Neural progenitor cell (in vitro differentiated cells): ENCODE data around the gene STAT3. TPM values are rescaled to one million over a fixed set of nuclear protein-coding genes. Genes with fewer than 3 reads are reported as not detected.

Experiments used
- DNase-seq: peaks from one replicate; pipeline ENCODE4 v3.0.0-alpha.2; 2016; ENCODE audit warnings: low spot score
- H2AFZ ChIP-seq: fragments of 200-600 bp; sonication (generic); replicated peaks from 2 replicates; pipeline ENCODE4 v1.6.1; 2016; ENCODE audit warnings: antibody characterized with exemption
- H3F3A ChIP-seq: fragments of 200-600 bp; sonication (generic); 2 replicates; pipeline ENCODE4 v1.6.1; 2016; ENCODE audit warnings: antibody characterized with exemption, low read depth
- H3K27ac ChIP-seq: fragments of 200-600 bp; sonication (generic); 2 replicates; pipeline ENCODE4 v1.5.1; 2016; ENCODE audit warnings: mild to moderate bottlenecking
- H3K27me3 ChIP-seq: fragments of 200-600 bp; sonication (generic); 2 replicates; pipeline ENCODE4 v1.6.1; 2016; ENCODE audit warnings: mild to moderate bottlenecking, moderate library complexity
- H3K36me3 ChIP-seq: fragments of 200-600 bp; sonication (generic); 2 replicates; pipeline ENCODE4 v1.5.1; 2016
- H3K4me1 ChIP-seq: fragments of 200-600 bp; sonication (generic); 2 replicates; pipeline ENCODE4 v1.6.1; 2016; ENCODE audit warnings: mixed run types
- H3K4me2 ChIP-seq: fragments of 200-600 bp; sonication (generic); 2 replicates; pipeline ENCODE4 v1.6.1; 2016
- H3K4me3 ChIP-seq: fragments of 200-600 bp; sonication (generic); 2 replicates; pipeline ENCODE4 v1.5.1; 2016
- H3K79me2 ChIP-seq: fragments of 200-600 bp; sonication (generic); 2 replicates; pipeline ENCODE4 v1.6.1; 2016; ENCODE audit warnings: low read depth
- H3K9ac ChIP-seq: fragments of 200-600 bp; sonication (generic); 2 replicates; pipeline ENCODE4 v1.6.1; 2016
- H3K9me3 ChIP-seq: fragments of 200-600 bp; sonication (generic); 2 replicates; pipeline ENCODE4 v1.5.1; 2016; ENCODE audit warnings: low read depth
- H4K20me1 ChIP-seq: fragments of 200-600 bp; sonication (generic); 2 replicates; pipeline ENCODE4 v1.6.1; 2016; ENCODE audit warnings: low read depth
- H3K27ac Mint-ChIP-seq: 3 replicates; pipeline ENCODE4 v1.8.0; 2021; ENCODE audit warnings: mixed read lengths
- H3K27me3 Mint-ChIP-seq: 2 replicates; pipeline ENCODE4 v1.8.0; 2022; ENCODE audit warnings: low read depth, mild to moderate bottlenecking, inconsistent platforms, moderate library complexity, mixed read lengths; ENCODE audit not compliant: insufficient read depth
- H3K36me3 Mint-ChIP-seq: 3 replicates; pipeline ENCODE4 v1.8.0; 2021; ENCODE audit warnings: mixed read lengths
- H3K4me1 Mint-ChIP-seq: 3 replicates; pipeline ENCODE4 v1.8.0; 2021; ENCODE audit warnings: mixed read lengths
- H3K4me3 Mint-ChIP-seq: 3 replicates; pipeline ENCODE4 v1.8.0; 2021; ENCODE audit warnings: mild to moderate bottlenecking, moderate library complexity, mixed read lengths
- H3K9me3 Mint-ChIP-seq: 3 replicates; pipeline ENCODE4 v1.8.0; 2020; ENCODE audit warnings: mixed read lengths
- EZH2 ChIP-seq: fragments of 200-600 bp; sonication (generic); IDR thresholded peaks from 2 replicates; pipeline ENCODE4 v1.6.1; 2017; ENCODE audit warnings: antibody characterized with exemption, mild to moderate bottlenecking, moderate library complexity
- EZH2phosphoT487 ChIP-seq: fragments of 200-600 bp; sonication (generic); IDR thresholded peaks from 2 replicates; pipeline ENCODE4 v1.6.1; 2017; ENCODE audit warnings: antibody characterized with exemption
- total RNA-seq: library from RNA; depleted of rRNA; stranded (reverse); fragments of >200 nt; gene quantifications from 2 replicates; pipeline ENCODE4 v1.2.3, GENCODE V29; 2015; ENCODE audit warnings: low replicate concordance
- TF ChIP-seq, protein P1 (sequence below): fragments of 200-600 bp; sonication (generic); IDR thresholded peaks from 2 replicates; pipeline ENCODE4 v1.5.1; 2017; ENCODE audit warnings: antibody characterized with exemption, mild to moderate bottlenecking

The STAT3 gene
- total RNA-seq, 1 donor from 2014 or later: 54.9 TPM

DNA sequence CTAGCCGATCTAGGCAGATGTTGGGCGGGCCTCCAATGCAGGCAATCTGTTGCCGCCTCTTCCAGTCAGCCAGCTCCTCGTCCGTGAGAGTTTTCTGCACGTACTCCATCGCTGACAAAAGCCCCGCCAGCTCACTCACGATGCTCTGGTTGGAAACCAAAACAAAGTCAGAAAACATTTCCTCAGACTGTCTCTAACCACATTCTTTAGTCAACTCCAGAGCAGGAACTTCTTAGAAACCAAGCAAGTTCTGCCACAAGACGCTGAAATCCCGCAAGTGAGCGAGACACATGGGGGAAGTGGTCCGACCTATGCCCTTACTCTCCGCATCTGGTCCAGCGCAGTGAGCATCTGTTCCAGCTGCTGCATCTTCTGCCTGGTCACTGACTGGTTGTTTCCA, 50.8 kb downstream of the STAT3 start:
- H3K4me1 ChIP-seq: no peaks in the 10 kb centered on the region
- Mint-ChIP-seq H3K27ac (no peak overlapping the region), H3K9me3 (no peaks in the 10 kb centered on the region), H3K27me3 (no peaks in the 10 kb centered on the region), H3K4me1 (peaks cover 1% of the 10 kb centered on the region), H3K4me3 (no peak overlapping the region), H3K36me3 (peaks cover 17% of the 10 kb centered on the region)
- no peaks in the 10 kb centered on the region for H3K27me3 ChIP-seq
- no peaks in the 10 kb centered on the region for H3K79me2 ChIP-seq
- no peaks in the 10 kb centered on the region for H3K36me3 ChIP-seq
- TF ChIP-seq EZH2phosphoT487 (no peak), EZH2 (no peak)
- TF ChIP-seq, protein P1, sequence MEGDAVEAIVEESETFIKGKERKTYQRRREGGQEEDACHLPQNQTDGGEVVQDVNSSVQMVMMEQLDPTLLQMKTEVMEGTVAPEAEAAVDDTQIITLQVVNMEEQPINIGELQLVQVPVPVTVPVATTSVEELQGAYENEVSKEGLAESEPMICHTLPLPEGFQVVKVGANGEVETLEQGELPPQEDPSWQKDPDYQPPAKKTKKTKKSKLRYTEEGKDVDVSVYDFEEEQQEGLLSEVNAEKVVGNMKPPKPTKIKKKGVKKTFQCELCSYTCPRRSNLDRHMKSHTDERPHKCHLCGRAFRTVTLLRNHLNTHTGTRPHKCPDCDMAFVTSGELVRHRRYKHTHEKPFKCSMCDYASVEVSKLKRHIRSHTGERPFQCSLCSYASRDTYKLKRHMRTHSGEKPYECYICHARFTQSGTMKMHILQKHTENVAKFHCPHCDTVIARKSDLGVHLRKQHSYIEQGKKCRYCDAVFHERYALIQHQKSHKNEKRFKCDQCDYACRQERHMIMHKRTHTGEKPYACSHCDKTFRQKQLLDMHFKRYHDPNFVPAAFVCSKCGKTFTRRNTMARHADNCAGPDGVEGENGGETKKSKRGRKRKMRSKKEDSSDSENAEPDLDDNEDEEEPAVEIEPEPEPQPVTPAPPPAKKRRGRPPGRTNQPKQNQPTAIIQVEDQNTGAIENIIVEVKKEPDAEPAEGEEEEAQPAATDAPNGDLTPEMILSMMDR: no peak
- H4K20me1 ChIP-seq: no peaks in the 10 kb centered on the region
- H3K4me2 ChIP-seq: no peak overlapping the region
- DNase-seq: no peak
- H3K9ac ChIP-seq: no peak overlapping the region
- H3K4me3 ChIP-seq: no peak overlapping the region
- H2AFZ ChIP-seq: no peak overlapping the region
- H3K9me3 ChIP-seq: no peaks in the 10 kb centered on the region
- no peak overlapping the region for H3K27ac ChIP-seq
- peaks cover 8% of the 10 kb centered on the region for H3F3A ChIP-seq

DNA sequence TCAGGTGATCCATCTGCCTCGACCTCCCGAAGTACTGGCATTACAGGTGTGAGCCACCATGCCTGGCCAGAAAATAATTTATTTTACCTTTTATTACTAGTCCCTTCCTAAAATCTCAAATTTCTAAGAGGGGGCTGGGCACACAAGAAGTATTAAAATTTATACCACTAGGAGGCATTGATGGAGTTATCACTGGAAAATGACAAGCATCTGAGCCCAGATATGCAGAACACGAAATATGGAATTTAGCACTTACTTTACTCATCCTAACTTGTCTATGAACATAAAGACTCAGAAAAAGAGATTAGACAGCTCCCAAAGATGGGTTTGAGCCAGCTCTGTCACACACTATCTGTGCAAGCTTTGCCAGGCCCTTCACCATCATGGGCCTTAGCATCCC, 53.6 kb downstream of the STAT3 start:
- H2AFZ ChIP-seq: no peak overlapping the region
- no peaks in the 10 kb centered on the region for H3K79me2 ChIP-seq
- no peak overlapping the region for H3K27ac ChIP-seq
- Mint-ChIP-seq H3K27ac (no peak overlapping the region), H3K9me3 (no peaks in the 10 kb centered on the region), H3K4me3 (no peak overlapping the region), H3K27me3 (no peaks in the 10 kb centered on the region), H3K4me1 (peaks cover 3% of the 10 kb centered on the region), H3K36me3 (peaks cover 22% of the 10 kb centered on the region)
- peaks cover 4% of the 10 kb centered on the region for H3K36me3 ChIP-seq
- TF ChIP-seq, protein P1: no peak
- no peak for TF ChIP-seq EZH2phosphoT487
- no peaks in the 10 kb centered on the region for H4K20me1 ChIP-seq
- H3K4me2 ChIP-seq: no peak overlapping the region
- no peaks in the 10 kb centered on the region for H3K9me3 ChIP-seq
- no peaks in the 10 kb centered on the region for H3K27me3 ChIP-seq
- DNase-seq: no peak
- peaks cover 6% of the 10 kb centered on the region for H3K4me1 ChIP-seq
- peaks cover 29% of the 10 kb centered on the region for H3F3A ChIP-seq
- no peak overlapping the region for H3K9ac ChIP-seq
- no peak overlapping the region for H3K4me3 ChIP-seq

DNA sequence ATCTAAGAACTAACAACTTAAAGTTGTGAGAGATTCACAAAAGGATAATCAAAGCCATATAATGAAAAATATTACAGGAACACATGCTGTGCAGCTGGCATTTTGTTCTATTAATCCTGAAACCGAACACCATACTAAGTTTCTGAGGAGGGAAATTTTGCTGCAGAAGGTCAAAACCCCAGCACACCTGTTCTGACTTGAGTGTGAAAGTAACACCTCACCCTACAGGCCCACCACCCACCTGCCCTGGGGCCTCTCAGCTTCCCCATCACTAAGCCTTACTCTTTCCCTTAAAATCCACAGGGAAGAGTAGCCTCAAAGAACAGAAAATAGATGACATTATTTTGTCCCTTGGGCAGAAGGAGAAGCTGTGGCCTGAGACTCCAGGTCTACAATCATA, 55.2 kb downstream of the STAT3 start:
- H3K4me1 ChIP-seq: peaks cover 17% of the 10 kb centered on the region
- peaks cover 17% of the 10 kb centered on the region for H3K4me1 Mint-ChIP-seq
- peak overlapping the region; percentile 34 for H3K27ac ChIP-seq
- no peak overlapping the region for H3K4me3 Mint-ChIP-seq
- no peak overlapping the region for H3K27ac Mint-ChIP-seq
- TF ChIP-seq EZH2: no peak
- TF ChIP-seq EZH2phosphoT487: no peak
- TF ChIP-seq, protein P1: no peak
- peaks cover 16% of the 10 kb centered on the region for H3K36me3 Mint-ChIP-seq
- no peaks in the 10 kb centered on the region for H3K9me3 Mint-ChIP-seq
- no peaks in the 10 kb centered on the region for H3K27me3 ChIP-seq
- no peak overlapping the region for H2AFZ ChIP-seq
- DNase-seq: no peak
- peaks cover 4% of the 10 kb centered on the region for H3K36me3 ChIP-seq
- no peak overlapping the region for H3K9ac ChIP-seq
- no peak overlapping the region for H3K4me2 ChIP-seq
- no peak overlapping the region for H3K4me3 ChIP-seq
- H3K27me3 Mint-ChIP-seq: no peaks in the 10 kb centered on the region
- H3F3A ChIP-seq: peaks cover 45% of the 10 kb centered on the region
- no peaks in the 10 kb centered on the region for H4K20me1 ChIP-seq
- no peaks in the 10 kb centered on the region for H3K9me3 ChIP-seq
- no peaks in the 10 kb centered on the region for H3K79me2 ChIP-seq
